Smooth muscle cell of the brain vasculature (primary cell): ENCODE measurements around the gene PPP1R13L.
"Not testable (repeated sequence)": the region's sequence is repeated elsewhere in the genome, so short reads cannot be mapped to it uniquely, and the experiment has no call there.

Experiments
- DNase-seq: peaks from one replicate; pipeline ENCODE4 v3.0.0-alpha.2; 2012; ENCODE audit warnings: low read depth, low spot score

Gene PPP1R13L

DNA sequence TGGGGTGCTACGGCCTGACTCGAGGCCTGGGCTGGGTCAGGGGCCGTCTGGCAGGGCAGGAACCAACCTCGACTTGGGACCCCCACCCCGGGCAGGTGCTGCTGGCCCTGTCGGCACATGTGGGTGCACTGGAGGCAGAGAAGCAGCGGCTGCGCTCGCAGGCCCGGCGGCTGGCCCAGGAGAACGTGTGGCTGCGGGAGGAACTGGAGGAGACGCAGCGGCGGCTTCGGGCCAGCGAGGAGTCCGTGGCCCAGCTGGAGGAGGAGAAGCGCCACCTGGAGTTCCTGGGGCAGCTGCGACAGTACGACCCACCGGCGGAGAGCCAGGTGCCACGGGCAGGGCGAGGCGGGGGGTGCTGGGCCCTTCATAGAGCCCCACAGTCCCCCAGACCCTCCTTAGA lies 58.4 kb downstream of the PPP1R13L start:
- DNase-seq: no peak

DNA sequence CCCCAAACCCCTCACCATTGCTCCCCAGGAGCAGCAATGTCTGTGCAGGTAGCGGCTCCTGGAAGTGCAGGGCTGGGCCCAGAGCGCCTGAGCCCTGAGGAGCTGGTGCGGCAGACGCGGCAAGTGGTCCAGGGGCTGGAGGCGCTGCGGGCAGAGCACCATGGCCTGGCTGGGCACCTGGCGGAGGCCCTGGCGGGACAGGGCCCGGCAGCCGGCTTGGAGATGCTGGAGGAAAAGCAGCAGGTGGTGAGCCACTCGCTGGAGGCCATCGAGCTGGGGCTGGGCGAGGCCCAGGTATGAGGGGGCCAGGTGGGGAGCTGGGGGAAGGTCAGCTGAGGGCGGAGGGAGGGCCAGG lies 59.4 kb downstream of the PPP1R13L start:
- no peak for DNase-seq

DNA sequence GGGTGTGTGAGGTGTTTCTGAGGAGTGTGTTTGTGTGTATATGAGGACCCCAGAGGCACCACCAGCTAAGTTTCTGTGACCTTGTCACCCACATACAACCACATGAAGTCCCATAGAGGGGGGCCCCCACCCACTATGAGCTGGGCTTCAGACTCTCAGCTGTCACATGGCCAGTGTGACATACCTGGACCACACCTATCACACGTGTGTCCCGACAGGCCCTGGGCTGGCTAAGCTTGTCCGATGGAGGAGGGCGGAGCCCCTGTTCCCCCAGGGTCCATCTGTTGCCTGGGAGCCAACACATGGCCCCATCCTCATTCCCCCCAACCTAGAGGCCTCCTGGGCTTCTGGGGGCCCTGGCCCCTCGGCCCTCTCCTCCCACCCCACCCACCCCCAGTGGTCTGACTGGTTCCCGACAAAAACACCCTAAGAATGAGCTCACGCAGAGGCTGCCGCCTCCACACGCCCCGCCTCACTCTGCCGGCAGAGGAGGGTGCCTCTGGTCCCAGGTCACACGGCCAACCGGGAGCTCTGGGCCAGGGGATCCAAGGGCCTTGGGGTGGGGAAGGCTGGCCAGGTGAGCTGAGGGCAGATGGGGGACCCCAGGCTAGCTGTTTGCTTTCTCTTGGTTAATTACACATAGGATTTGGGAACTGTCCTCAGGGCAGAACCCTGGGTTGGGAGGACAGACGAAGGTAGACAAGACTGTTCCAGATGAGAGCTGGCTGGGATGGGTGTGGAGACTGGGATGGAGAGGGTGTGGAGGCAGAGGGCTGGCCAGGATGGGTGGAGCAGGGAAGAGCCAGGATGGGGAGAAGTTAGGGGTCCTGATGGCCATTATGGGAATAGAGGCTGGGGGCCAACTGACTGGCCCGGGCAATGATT lies 60.0 kb downstream of the PPP1R13L start:
- no peak for DNase-seq

- no peak for DNase-seq
Measured at GRCh38 chr19:45342911-45343310, 62.0 kb downstream of the PPP1R13L start.

DNA sequence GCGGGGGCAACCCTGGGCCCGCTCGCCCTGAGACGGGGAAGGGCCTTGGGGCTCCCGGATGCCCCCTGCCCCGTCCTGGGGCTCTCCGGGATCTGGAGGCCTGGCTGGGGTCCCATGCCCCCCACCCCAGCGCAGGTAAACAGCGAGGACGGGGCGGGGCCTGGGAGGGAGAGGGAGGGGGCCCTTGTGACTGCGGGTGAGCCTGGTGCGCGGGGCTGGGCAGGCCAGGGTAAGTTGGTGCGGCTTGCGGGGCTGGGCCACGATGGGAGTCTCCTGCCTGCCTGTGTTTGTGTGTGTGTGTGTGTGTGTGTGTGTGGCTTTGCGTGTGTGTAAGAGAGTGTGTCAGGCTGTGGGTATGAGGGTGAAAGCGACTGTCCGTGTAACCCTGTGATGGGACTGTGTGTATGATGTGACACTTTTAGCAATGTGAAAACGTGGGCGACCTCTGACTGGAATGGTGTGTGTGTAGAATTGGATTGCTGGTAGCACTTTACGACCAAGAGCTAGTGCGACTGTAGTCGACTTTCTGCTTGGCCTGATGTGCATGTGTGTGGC lies 63.9 kb downstream of the PPP1R13L start:
- no peak for DNase-seq

DNA sequence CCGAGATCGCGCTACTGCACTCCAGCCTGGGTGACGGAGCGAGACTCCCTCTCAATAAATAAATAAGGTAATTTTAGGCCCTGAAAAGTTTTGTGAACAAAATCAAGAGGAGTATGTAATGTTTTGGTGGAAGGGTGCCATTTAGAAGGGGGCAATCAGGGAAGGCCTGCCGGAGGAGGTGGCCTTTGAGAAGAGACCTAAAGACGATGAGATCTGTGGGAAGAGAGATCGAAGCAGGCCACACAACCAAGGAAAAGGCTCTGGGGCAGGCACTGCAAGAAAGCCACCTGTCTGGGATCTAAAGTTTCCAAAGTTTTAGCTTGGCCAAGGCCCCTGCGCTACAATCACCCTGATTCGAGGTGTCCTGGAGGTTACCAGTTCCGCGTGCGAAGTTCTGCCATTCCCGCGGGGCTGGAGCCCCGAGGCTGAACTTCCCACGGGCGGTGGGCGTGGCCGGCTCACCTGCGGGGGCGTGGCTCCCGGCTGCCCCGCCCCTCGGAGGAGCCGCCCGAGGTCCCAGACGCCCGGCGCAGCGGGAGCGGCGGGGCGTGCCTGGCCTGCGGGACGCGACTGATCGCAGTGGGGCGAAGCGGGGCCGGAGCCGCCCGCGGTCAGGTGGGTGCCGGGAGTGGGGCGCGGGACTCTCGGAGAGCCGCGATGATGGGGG lies 64.5 kb downstream of the PPP1R13L start, which contains the start of gene KLC3:
Gene KLC3 (plus strand): TSS at position 519 of the 667 bp plus-strand sequence. CDS start 4,792 bp downstream, outside the sequence.
- no peak for DNase-seq

GRCh38 chr19:45339629-45340028 lies 65.2 kb downstream of the PPP1R13L start:
- DNase-seq: no peak

DNA sequence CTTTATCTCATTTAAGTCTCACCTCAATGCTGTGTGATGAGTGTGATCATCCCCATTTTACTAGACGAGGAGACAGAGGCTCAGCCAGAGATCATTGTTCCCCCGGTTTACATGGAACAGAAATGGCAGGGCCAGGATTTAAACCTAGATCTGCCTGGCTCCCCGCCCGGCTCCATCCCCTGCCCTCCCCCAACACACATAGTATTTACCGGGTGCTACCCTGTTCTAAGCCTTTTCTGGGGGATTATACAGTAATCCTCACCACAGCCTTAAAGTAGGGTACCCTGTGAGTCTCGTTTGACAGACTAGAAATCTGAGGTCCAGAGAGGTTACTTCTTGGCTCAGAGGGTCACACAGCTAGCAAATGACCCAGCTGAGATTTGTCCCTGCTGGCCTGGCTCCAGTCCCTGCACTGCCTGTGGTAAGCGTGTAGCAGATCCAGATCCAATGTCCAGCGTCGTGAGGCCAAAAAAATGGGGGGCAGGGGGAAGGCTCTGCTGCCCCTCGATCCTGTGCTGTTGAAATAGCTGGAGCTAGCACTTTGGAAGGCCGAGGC lies 68.1 kb downstream of the PPP1R13L start:
- DNase-seq: no peak

DNA sequence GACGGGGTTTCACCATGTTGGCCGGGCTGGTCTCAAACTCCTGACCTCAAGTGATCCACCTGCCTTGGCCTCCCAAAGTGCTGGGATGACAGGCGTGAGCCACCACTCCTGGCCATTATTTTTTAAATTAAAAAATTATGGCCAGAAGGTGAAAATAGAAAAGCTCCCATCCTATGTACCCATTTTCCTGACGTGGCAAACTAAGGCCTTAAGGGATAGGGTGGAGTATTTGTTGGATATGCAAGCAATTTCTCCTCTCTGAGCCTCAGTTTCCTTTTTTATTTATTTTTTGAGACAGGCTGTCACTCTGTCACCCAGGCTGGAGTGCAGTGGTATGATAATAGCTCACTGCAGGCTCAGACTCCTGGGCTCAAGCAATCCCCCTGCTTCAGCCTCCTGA lies 70.0 kb downstream of the PPP1R13L start:
- DNase-seq: not testable (repeated sequence)

DNA sequence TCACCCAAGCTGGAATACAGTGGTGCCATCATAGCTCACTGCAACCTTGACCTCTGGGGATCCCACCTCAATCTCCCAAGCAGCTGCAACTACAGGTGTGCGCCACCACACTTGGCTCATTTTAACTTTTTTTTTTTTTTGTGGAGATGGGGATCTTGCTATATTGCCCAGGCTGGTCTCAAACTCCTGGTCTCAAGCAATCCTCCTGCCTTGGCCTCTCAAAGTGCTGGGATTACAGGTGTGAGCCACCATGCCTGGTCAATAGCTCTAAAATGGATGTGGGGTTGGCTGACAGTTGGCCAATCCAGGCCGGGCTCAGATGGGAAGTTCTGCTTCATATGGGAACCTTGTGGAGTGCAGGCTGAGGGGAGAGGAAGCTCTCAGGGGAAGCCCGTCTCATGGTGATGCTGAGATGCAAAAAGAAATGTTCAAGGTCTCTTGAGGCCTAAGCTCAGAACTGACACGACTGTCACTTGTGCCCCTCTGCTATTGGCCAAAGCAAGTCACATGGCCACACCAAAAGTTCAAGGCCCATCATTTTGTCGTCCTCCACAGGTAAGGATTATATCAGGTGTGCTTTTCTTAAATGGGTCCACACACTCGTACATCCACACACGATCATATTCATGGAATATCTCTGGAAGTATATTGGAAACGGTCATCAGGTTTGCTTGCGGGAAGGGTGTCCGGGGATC lies 71.1 kb downstream of the PPP1R13L start:
- DNase-seq: no peak

DNA sequence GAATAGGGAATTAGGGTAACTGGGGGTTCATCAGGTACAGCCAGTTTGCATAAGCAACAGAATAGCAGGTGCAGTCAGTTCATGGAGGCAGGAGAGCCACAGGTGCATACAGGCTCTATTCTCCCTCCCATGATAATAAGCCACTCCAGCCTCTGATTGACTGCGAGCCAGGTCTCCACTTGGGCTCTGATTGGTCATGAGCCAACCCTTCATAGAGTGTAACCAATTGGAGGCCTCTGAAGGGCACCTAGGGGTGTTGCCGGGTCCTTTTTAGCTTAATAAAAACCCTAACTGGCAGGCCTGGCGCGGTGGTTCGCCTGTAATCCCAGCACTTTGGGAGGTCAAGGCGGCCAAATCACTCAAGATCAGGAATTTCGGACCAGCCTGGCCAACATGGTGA lies 73.5 kb downstream of the PPP1R13L start:
- DNase-seq: no peak
